Measurements from ENCODE around the gene GAN. TPM values are rescaled to one million over a fixed set of nuclear protein-coding genes. Genes with fewer than 3 reads are reported as not detected.
"Not testable (repeated sequence)": the region's sequence is repeated elsewhere in the genome, so short reads cannot be mapped to it uniquely, and the experiment has no call there.

The GAN gene
- total RNA-seq, 1 donor from 2014 or later: 25.5 TPM

DNA sequence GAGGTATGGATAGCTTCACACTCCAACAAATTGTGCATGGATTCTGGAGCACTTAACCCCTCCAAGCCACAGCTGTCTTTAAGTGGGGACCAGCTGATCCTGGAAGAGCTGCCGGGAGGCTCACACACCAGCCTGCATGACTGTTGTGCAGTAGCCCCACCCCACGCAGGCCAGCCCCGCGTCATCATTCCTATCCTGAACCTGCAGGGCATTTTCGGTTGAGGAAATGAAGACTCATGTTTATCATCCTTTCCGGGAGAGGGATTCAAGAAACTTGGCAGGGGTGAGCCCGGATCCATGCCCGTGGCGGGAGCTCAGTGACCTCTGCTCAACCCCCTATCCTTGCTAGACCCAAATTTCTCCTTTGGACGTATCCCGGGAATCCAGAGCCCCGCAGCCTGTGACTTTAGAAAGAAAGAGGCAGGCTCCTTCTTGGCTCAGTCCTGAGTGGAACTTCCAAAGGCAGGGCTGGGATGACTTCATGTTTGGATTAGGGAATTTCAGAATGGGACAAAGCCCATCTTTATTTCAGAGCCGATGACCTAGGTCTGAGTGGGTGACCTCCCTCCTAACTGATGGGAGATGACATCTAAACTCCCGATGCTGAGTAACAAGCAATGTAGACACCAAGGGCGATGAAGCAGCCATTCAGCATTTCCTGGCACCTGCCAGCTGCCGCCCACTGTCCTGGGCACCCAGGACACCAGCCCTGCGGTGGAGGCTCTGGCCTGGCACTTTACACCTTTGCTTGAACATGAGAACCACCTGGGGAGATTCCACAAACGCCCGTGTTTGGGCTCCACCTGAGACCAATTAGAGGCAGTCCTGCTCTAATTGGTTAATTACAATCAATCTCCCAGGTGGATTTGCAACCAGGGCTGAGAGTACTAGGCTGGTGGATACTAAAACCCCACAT, 86.5 kb downstream of the GAN start:
- no peaks in the 10 kb centered on the region for H3K36me3 ChIP-seq
- Mint-ChIP-seq H3K27me3 (ENCODE audit: insufficient read depth, low read depth) (peaks cover 3% of the 10 kb centered on the region), H3K4me1 (peaks cover 9% of the 10 kb centered on the region), H3K4me3 (no peak overlapping the region), H3K36me3 (no peaks in the 10 kb centered on the region), H3K9me3 (peaks cover 4% of the 10 kb centered on the region), H3K27ac (no peak overlapping the region)
- no peak for DNase-seq (ENCODE audit: low spot score)
- H3K4me2 ChIP-seq: no peak overlapping the region
- no peak overlapping the region for H2AFZ ChIP-seq (replicated peaks)
- H3K9me3 ChIP-seq (ENCODE audit: low read depth): no peaks in the 10 kb centered on the region
- H4K20me1 ChIP-seq (ENCODE audit: low read depth): no peaks in the 10 kb centered on the region
- H3K27me3 ChIP-seq: peaks cover 9% of the 10 kb centered on the region
- no peaks in the 10 kb centered on the region for H3F3A ChIP-seq (ENCODE audit: low read depth)
- H3K9ac ChIP-seq: no peak overlapping the region
- no peaks in the 10 kb centered on the region for H3K4me1 ChIP-seq
- no peak for TF ChIP-seq EZH2 (IDR thresholded peaks at IDR 0.05)
- TF ChIP-seq EZH2phosphoT487 (IDR thresholded peaks at IDR 0.05): no peak
- TF ChIP-seq CTCF (IDR thresholded peaks at IDR 0.05): no peak
- no peak overlapping the region for H3K27ac ChIP-seq
- no peak overlapping the region for H3K4me3 ChIP-seq
- no peaks in the 10 kb centered on the region for H3K79me2 ChIP-seq (ENCODE audit: low read depth)

DNA sequence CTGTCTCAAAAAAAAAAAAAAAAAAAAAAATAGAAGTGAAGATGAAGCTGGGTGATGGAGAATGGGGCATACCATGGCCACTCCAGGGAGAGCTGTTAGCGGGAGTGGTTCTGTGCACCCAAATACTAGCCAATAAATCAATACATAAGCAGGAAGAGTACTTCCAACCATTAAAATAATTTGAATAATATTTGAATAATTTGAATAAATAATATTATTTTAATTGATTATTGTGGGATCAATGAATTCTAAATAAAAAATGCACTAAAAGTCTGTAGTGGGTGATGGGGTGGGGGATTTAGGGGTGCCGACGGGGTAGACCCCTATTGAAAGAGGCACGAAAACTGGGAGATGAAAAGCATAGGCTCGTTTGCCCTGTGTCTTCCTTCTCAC, 88.4 kb downstream of the GAN start:
- Histone ChIP-seq H3K36me3 (no peaks in the 10 kb centered on the region), H3K27me3 (peaks cover 9% of the 10 kb centered on the region), H3K27ac (no peak overlapping the region), H4K20me1 (ENCODE audit: low read depth) (no peaks in the 10 kb centered on the region), H3K4me3 (no peak overlapping the region), H3K9me3 (ENCODE audit: low read depth) (no peaks in the 10 kb centered on the region), H3K4me2 (peak overlapping the region; percentile 65), H3K4me1 (no peaks in the 10 kb centered on the region), H3K9ac (no peak overlapping the region), H3F3A (ENCODE audit: low read depth) (no peaks in the 10 kb centered on the region), H3K79me2 (ENCODE audit: low read depth) (no peaks in the 10 kb centered on the region), H2AFZ (replicated peaks) (no peak overlapping the region)
- no peaks in the 10 kb centered on the region for H3K36me3 Mint-ChIP-seq
- peaks cover 3% of the 10 kb centered on the region for H3K27me3 Mint-ChIP-seq (ENCODE audit: insufficient read depth, low read depth)
- DNase-seq (ENCODE audit: low spot score): no peak
- H3K9me3 Mint-ChIP-seq: peaks cover 4% of the 10 kb centered on the region
- H3K27ac Mint-ChIP-seq: no peak overlapping the region
- TF ChIP-seq CTCF (IDR thresholded peaks at IDR 0.05) (no peak), EZH2 (IDR thresholded peaks at IDR 0.05) (no peak), EZH2phosphoT487 (IDR thresholded peaks at IDR 0.05) (no peak)
- H3K4me1 Mint-ChIP-seq: peaks cover 9% of the 10 kb centered on the region
- no peak overlapping the region for H3K4me3 Mint-ChIP-seq

GRCh38 chr16:81403601-81404391, 89.0 kb downstream of the GAN start:
- no peak overlapping the region for H3K9ac ChIP-seq

DNA sequence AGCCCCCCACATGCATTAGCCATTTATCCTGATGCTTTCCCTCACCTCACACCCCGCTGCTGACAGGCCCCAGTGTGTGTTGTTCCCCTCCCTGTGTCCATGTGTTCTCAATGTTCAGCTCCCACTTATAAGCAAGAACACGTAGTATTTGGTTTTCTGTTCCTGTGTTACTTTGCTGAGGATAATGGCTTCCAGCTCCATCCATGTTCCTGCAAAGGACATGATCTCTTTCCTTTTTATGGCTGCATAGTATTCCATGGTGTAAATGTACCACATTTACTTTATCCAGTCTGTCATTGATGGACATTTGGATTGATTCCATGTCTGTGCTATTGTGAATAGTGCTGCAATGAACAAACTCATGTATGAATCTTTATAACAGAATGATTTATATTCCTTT, 90.2 kb downstream of the GAN start:
- not testable (repeated sequence) for H3K27me3 ChIP-seq; H3K4me1 ChIP-seq; H3K79me2 ChIP-seq (ENCODE audit: low read depth); H3K4me2 ChIP-seq; H3K9me3 Mint-ChIP-seq; H4K20me1 ChIP-seq (ENCODE audit: low read depth); H3K27me3 Mint-ChIP-seq (ENCODE audit: insufficient read depth, low read depth); H3K9me3 ChIP-seq (ENCODE audit: low read depth); H3F3A ChIP-seq (ENCODE audit: low read depth); H2AFZ ChIP-seq (replicated peaks); DNase-seq (ENCODE audit: low spot score); H3K9ac ChIP-seq; H3K4me3 Mint-ChIP-seq; H3K36me3 Mint-ChIP-seq; H3K4me3 ChIP-seq; H3K36me3 ChIP-seq; H3K27ac Mint-ChIP-seq; H3K27ac ChIP-seq
- peaks cover 12% of the 10 kb centered on the region for H3K4me1 Mint-ChIP-seq

More at GRCh38 chr16:81403601-81404391, 89.0 kb downstream of the GAN start:
- Histone ChIP-seq H3K27me3 (peaks cover 9% of the 10 kb centered on the region), H3K36me3 (no peaks in the 10 kb centered on the region), H3K9me3 (ENCODE audit: low read depth) (no peaks in the 10 kb centered on the region), H3K27ac (no peak overlapping the region), H3K4me3 (peak overlapping the region; percentile 30), H3K4me2 (peak overlapping the region; percentile 65), H3F3A (ENCODE audit: low read depth) (no peaks in the 10 kb centered on the region), H3K4me1 (no peaks in the 10 kb centered on the region), H4K20me1 (ENCODE audit: low read depth) (no peaks in the 10 kb centered on the region), H2AFZ (replicated peaks) (peak overlapping the region; percentile 88), H3K79me2 (ENCODE audit: low read depth) (no peaks in the 10 kb centered on the region)
- peaks cover 4% of the 10 kb centered on the region for H3K9me3 Mint-ChIP-seq
- peaks cover 9% of the 10 kb centered on the region for H3K4me1 Mint-ChIP-seq
- no peak overlapping the region for H3K27ac Mint-ChIP-seq
- H3K36me3 Mint-ChIP-seq: no peaks in the 10 kb centered on the region
- peak; percentile 97 for TF ChIP-seq CTCF (IDR thresholded peaks at IDR 0.05)
- TF ChIP-seq EZH2phosphoT487 (IDR thresholded peaks at IDR 0.05): no peak
- TF ChIP-seq EZH2 (IDR thresholded peaks at IDR 0.05): no peak
- no peak overlapping the region for H3K4me3 Mint-ChIP-seq
- H3K27me3 Mint-ChIP-seq (ENCODE audit: insufficient read depth, low read depth): peaks cover 6% of the 10 kb centered on the region
- DNase-seq (ENCODE audit: low spot score): peak; percentile 91
